Left lung (tissue), 10 donors: ENCODE results near the gene CA10. TPM values are rescaled to one million over a fixed set of nuclear protein-coding genes. Genes with fewer than 3 reads are reported as not detected.

ENCODE experiments used
- ATAC-seq: fragments of 200-7000 bp; cut with Tn5 transposase; one replicate; pipeline ENCODE4 v1.9.1; 2020; ENCODE audit warnings: moderate library complexity
- DNase-seq, 4 donors: peaks; one replicate each; pipeline ENCODE4 v3.0.0-alpha.2; 2013 to 2020
- H3K27ac ChIP-seq, 2 donors: fragments of 200-600 bp; sonication (generic) in 1 of 2; one replicate each; pipeline versions ENCODE4 v1.5.0 to v1.8.0; 2020 to 2021
- H3K27me3 ChIP-seq, 2 donors: fragments of 200-600 bp; sonication (generic) in 1 of 2; one replicate each; pipeline versions ENCODE4 v1.5.0 to v1.8.0; 2020 to 2021
- H3K36me3 ChIP-seq, 2 donors: fragments of 200-600 bp; sonication (generic) in 1 of 2; one replicate each; pipeline versions ENCODE4 v1.5.0 to v1.8.0; 2020 to 2021
- H3K4me1 ChIP-seq, 2 donors: fragments of 200-600 bp; one replicate each; pipeline ENCODE4 v1.8.0; 2021
- H3K4me3 ChIP-seq, 2 donors: fragments of 200-600 bp; sonication (generic) in 1 of 2; one replicate each; pipeline versions ENCODE4 v1.5.0 to v1.8.0; 2020 to 2021; ENCODE audit warnings: mild to moderate bottlenecking in 1 of 2
- H3K9me3 ChIP-seq, 2 donors: fragments of 200-600 bp; sonication (generic) in 1 of 2; one replicate each; pipeline versions ENCODE4 v1.5.0 to v1.8.0; 2020 to 2021
- intact Hi-C, 2 donors: fragments of 100-400 bp; cut with DNase I; formaldehyde crosslinking; loops; one replicate each; pipeline versions ENCODE4 v1.11.2 to v1.14.2; 2022
- polyA plus RNA-seq, 6 donors: library from polyadenylated mRNA; unstranded; fragments of 120-200 nt; gene quantifications; one replicate each; pipeline ENCODE4 v1.2.1, GENCODE V29; 2013; ENCODE audit not compliant: insufficient read length in 6 of 6
- total RNA-seq, 2 donors: library from RNA; stranded (reverse); fragmentation: NEBNext Ultra II Directional; extraction: Animal tissue kit (Norgen Biotek cat#: 25700); gene quantifications; one replicate each; pipeline ENCODE4 v1.2.1, GENCODE V29; 2021
- TF ChIP-seq, protein P1 (sequence below), 2 donors: fragments of 200-600 bp; sonication (generic) in 1 of 2; IDR thresholded peaks; one replicate each; pipeline versions ENCODE4 v1.5.0 to v1.8.0; 2021; ENCODE audit warnings: antibody characterized with exemption in 2 of 2
- donor health status: DM: no; HTN: yes; CAD: no.
- donor health status: DM: no; HTN: no; CAD: no.

Gene CA10
- total and polyA plus RNA-seq, 8 donors: 0.06 to 0.31 TPM; not detected in 6

DNA sequence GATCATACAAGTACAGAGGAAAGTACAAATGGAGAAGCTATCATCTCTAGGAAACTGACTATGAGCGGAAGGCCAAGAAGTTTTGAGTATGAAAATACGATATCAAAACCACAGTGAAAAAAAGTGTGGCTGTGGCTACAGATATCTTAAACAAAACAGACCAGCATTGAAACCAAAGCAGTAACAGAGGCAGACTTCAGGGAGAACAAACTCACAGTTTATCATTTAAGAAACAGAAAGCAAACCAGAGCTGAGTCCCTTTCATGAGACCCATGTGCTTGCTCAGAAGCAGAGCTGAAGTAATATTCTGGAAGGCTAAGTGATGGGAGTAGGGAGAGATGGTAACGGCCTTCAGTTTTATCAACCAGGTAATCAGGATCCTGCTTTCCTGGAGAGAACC, 317.8 kb downstream of the CA10 start:
- no peak for ATAC-seq
- intact Hi-C loops: no loop called here
- Histone ChIP-seq H3K9me3 (no peaks in the 10 kb centered on the region), H3K4me1 (no peaks in the 10 kb centered on the region), H3K27ac (no peak overlapping the region), H3K27me3 (peaks cover 0 to 6% of the 10 kb centered on the region in 2 donors), H3K36me3 (no peaks in the 10 kb centered on the region), H3K4me3 (no peak overlapping the region)
- DNase-seq: no peak
- TF ChIP-seq, protein P1, sequence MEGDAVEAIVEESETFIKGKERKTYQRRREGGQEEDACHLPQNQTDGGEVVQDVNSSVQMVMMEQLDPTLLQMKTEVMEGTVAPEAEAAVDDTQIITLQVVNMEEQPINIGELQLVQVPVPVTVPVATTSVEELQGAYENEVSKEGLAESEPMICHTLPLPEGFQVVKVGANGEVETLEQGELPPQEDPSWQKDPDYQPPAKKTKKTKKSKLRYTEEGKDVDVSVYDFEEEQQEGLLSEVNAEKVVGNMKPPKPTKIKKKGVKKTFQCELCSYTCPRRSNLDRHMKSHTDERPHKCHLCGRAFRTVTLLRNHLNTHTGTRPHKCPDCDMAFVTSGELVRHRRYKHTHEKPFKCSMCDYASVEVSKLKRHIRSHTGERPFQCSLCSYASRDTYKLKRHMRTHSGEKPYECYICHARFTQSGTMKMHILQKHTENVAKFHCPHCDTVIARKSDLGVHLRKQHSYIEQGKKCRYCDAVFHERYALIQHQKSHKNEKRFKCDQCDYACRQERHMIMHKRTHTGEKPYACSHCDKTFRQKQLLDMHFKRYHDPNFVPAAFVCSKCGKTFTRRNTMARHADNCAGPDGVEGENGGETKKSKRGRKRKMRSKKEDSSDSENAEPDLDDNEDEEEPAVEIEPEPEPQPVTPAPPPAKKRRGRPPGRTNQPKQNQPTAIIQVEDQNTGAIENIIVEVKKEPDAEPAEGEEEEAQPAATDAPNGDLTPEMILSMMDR (IDR thresholded peaks at IDR 0.05): no peak

DNA sequence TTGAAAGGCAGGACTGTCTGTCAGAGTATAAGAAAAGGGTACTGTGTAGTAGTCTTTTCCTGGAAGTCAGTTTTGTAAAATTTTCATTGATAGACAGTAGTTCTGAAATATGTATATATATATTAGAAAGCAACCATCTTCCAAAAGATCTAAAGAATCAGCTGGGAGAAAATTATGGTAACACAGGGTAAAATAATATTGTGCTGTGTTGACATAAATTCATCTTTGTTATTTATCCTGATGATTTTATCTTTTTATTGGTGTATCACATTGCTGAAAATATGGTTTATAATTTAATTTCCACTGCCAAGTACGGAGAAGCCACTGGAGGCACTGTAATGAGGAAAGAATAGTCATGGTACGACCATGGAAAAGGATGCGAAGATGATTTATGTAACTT, 324.9 kb downstream of the CA10 start:
- H3K27ac ChIP-seq: no peak overlapping the region
- H3K27me3 ChIP-seq: no peaks in the 10 kb centered on the region
- intact Hi-C loops: no loop called here
- DNase-seq (no peak), ATAC-seq (no peak)
- no peaks in the 10 kb centered on the region for H3K36me3 ChIP-seq
- TF ChIP-seq, protein P1 (IDR thresholded peaks at IDR 0.05): no peak
- no peaks in the 10 kb centered on the region for H3K4me1 ChIP-seq
- no peaks in the 10 kb centered on the region for H3K9me3 ChIP-seq
- H3K4me3 ChIP-seq: no peak overlapping the region

DNA sequence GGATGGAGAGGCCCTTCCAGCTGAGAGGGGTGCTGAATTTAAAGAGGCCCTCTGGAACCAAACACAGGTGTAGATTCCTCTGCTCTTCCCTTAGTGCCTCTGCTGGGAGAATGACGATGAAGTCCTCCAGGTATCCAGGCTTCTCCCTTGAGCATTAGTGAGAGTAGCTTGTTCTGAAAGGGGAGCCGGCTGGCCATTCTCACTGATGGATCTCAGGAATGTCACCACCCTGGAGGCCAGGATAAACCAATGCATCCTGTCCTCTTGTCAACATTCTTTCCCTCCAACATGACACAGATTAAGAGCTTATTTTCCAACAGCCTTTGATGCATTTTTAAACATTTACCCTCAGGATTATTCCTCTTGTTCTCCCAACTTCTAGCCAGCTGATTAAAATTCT, 325.5 kb downstream of the CA10 start:
- no peaks in the 10 kb centered on the region for H3K36me3 ChIP-seq
- H3K4me1 ChIP-seq: no peaks in the 10 kb centered on the region
- H3K27me3 ChIP-seq: no peaks in the 10 kb centered on the region
- H3K9me3 ChIP-seq: no peaks in the 10 kb centered on the region
- DNase-seq (no peak), ATAC-seq (no peak)
- no peak overlapping the region for H3K27ac ChIP-seq
- no peak overlapping the region for H3K4me3 ChIP-seq
- intact Hi-C loops: no loop called here
- TF ChIP-seq, protein P1 (IDR thresholded peaks at IDR 0.05): no peak

DNA sequence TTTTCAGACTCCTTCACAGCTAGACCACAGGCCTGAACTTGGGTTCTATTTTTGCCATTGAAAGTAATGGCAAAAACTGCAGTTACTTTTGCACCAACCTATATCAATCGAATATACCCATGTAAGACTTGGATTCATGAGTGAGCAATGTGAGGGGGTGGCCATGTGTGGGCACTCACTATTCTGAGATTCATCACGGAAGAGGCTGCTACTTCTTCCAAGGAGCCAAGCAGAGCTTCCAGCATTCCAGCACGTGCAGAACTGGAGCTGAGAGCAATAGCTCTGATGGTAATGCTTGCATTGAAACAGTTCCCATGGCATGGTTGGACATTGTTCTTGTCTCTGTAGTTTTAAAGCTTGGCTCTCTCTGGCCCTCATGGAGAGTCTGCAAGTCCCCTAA, 327.6 kb downstream of the CA10 start:
- no peaks in the 10 kb centered on the region for H3K9me3 ChIP-seq
- no peak overlapping the region for H3K27ac ChIP-seq
- TF ChIP-seq, protein P1 (IDR thresholded peaks at IDR 0.05): no peak
- H3K4me3 ChIP-seq: no peak overlapping the region
- H3K4me1 ChIP-seq: no peaks in the 10 kb centered on the region
- H3K36me3 ChIP-seq: no peaks in the 10 kb centered on the region
- intact Hi-C loops: no loop called here
- DNase-seq (no peak), ATAC-seq (no peak)
- H3K27me3 ChIP-seq: no peaks in the 10 kb centered on the region

DNA sequence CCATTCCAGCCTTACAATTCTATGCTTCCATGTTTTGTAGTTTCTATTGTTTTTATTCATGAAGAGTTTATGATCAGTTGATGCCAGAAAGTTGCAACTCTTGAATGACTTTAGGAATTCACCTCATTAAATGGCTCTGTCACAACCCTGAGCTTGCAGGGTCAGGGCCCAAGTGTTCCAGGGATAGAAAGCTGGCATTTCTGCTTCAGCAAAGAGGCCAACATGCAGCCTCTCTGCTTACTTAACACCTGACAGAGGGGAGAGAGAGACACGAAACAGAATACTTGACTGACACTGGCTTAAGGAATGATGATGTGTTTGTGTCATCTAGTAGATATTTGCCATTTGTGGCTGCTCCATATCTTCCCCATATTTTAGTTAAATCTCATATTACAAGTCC, 328.1 kb downstream of the CA10 start:
- no peak overlapping the region for H3K4me3 ChIP-seq
- intact Hi-C loops: no loop called here
- no peaks in the 10 kb centered on the region for H3K36me3 ChIP-seq
- no peaks in the 10 kb centered on the region for H3K4me1 ChIP-seq
- DNase-seq: peak in 2 of 4 donors; percentile 6 to 35
- no peak for ATAC-seq
- H3K9me3 ChIP-seq: no peaks in the 10 kb centered on the region
- H3K27me3 ChIP-seq: no peaks in the 10 kb centered on the region
- TF ChIP-seq, protein P1 (IDR thresholded peaks at IDR 0.05): no peak
- no peak overlapping the region for H3K27ac ChIP-seq
